Suprapubic skin (tissue), 4 donors: Measurements from ENCODE around the gene RNF112.

Experiments
- POLR2A ChIP-seq, 2 donors: fragments of 450-650 bp; IDR thresholded peaks; one replicate each; pipeline ENCODE4 v1.6.1; 2017; ENCODE audit warnings: antibody characterized with exemption in 2 of 2, mild to moderate bottlenecking in 2 of 2, moderate library complexity in 2 of 2
- POLR2AphosphoS5 ChIP-seq, 3 donors: sonication (generic); formaldehyde crosslinking; IDR thresholded peaks; one replicate each; pipeline ENCODE4 v1.6.1; 2017; ENCODE audit warnings: antibody characterized with exemption in 3 of 3
- TF ChIP-seq, protein P1 (sequence below), 2 donors: fragments of 200-600 bp in 1 of 2; fragments of 450-650 bp in 1 of 2; sonication (generic) in 1 of 2; IDR thresholded peaks; one replicate each; pipeline ENCODE4 v1.5.1; 2016 to 2019; ENCODE audit warnings: antibody characterized with exemption in 2 of 2, mild to moderate bottlenecking in 1 of 2, moderate library complexity in 1 of 2

DNA sequence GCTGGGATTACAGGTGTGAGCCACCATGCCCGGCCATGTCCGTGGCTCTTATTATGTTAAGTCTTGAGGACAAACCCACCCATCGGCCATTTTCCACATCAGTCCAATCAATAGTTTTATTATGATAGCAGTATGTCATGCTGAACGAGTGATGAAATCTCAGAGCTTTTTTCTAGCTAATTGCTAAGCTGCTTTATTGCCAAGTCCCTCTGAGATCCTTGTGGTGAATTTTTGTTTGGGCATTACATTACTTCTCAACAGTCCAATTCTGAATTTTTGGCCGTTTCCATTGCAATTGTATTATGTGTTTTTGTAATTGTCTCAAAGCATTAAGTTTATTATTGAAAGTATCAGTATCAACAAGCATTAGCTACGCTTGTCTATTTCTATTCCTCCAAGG, 10.9 kb downstream of the RNF112 start:
- TF ChIP-seq, protein P1, sequence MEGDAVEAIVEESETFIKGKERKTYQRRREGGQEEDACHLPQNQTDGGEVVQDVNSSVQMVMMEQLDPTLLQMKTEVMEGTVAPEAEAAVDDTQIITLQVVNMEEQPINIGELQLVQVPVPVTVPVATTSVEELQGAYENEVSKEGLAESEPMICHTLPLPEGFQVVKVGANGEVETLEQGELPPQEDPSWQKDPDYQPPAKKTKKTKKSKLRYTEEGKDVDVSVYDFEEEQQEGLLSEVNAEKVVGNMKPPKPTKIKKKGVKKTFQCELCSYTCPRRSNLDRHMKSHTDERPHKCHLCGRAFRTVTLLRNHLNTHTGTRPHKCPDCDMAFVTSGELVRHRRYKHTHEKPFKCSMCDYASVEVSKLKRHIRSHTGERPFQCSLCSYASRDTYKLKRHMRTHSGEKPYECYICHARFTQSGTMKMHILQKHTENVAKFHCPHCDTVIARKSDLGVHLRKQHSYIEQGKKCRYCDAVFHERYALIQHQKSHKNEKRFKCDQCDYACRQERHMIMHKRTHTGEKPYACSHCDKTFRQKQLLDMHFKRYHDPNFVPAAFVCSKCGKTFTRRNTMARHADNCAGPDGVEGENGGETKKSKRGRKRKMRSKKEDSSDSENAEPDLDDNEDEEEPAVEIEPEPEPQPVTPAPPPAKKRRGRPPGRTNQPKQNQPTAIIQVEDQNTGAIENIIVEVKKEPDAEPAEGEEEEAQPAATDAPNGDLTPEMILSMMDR (IDR thresholded peaks at IDR 0.05) = no peak
- no peak for TF ChIP-seq POLR2A (IDR thresholded peaks at IDR 0.05)
- no peak for TF ChIP-seq POLR2AphosphoS5 (IDR thresholded peaks at IDR 0.05)
